ENCODE measurements around the gene GFER.

The GFER gene

DNA sequence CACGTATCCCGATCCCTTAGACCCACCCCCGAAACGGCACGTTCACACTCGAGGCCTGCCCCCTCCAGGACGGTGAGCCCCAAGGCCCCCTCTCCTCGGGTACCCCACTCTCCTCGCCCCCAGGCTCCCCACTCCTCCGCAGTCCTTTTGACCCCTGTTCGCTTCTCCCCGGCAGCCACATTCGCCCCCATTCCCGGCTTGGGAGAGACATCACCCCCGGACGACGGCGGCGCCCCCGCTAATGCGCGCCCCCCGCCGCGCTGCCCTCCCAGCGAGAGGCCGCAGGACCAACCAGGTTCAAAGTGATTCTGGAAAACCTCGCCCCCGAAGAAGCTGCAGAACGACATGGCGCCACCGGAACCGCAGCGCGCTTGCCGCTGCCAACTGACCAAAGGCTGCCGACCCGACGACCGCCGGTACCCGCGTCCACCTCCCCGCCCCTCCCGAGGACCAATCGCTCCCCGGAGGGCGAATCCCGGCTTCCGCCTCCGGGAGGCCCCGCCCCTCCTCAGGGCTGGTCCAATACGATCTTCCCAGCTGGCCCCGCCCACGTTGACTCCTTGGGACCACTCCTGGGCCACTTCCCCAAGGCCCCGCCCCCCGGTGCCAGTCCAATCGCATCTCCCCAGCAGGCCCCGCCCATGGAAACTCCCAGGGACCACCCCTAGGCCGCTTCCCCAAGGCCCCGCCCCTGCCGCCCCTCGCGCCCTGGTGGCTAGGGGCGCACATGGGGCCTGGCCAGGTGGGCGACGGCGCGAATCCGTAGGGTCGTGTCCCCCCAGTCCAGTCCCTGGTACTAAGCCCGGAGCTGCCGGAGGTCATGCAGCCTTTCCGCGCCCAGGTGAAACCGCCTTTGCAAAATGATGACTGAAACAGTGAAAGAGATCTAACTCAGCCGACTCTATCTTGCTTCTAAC, 40.9 kb upstream of the GFER start, which contains the start of gene MSRB1:
Gene MSRB1 (minus strand): TSS at position 390 of the 917 bp plus-strand sequence. CDS start 43 bp downstream, at position 347.
- peaks cover 7% of the 10 kb centered on the region for H3K9me3 ChIP-seq (ENCODE audit: insufficient read depth, low read depth, low read length)
- no peak within 1 kb of the TSS for H2BK12ac ChIP-seq (ENCODE audit: low read length)
- peak within 1 kb of the TSS; percentile 35 for H2BK5ac ChIP-seq (ENCODE audit: low read depth, low read length, poor library complexity)
- peak within 1 kb of the TSS; percentile 30 for H3K4ac ChIP-seq (ENCODE audit: low read depth, low read length)
- peak within 1 kb of the TSS; percentile 84 for H3K4me3 ChIP-seq (ENCODE audit: low read depth, low read length)
- no CpG with 5 or more reads among the region's 77 CpGs for WGBS (ENCODE audit: extremely low coverage, insufficient coverage, insufficient read length)
- peak within 1 kb of the TSS; percentile 88 for H4K91ac ChIP-seq (ENCODE audit: low read depth, low read length)
- H2AFZ ChIP-seq (ENCODE audit: insufficient read depth, low read length, poor library complexity): peak within 1 kb of the TSS; percentile 75
- peak within 1 kb of the TSS; percentile 34 for H2AK5ac ChIP-seq (ENCODE audit: low read length)
- H4K12ac ChIP-seq (ENCODE audit: low read depth, low read length): peak within 1 kb of the TSS; percentile 19
- no peaks in the 10 kb centered on the region for H3K27me3 ChIP-seq (ENCODE audit: insufficient read depth, low read length)
- no peak within 1 kb of the TSS for H3K23ac ChIP-seq (ENCODE audit: low read length)
- H3K79me2 ChIP-seq (ENCODE audit: control insufficient read depth, insufficient read depth, low read length, poor library complexity): peaks cover 3% of the 10 kb centered on the region
- H3K14ac ChIP-seq (ENCODE audit: low read length): peak within 1 kb of the TSS; percentile 76
- peaks cover 19 to 23% of the 10 kb centered on the region in 2 experiments for H3K36me3 ChIP-seq (ENCODE audit: control insufficient read depth in 1 of 2, insufficient read depth in 2 of 2, low read length in 2 of 2)
- peak within 1 kb of the TSS; percentile 92 for H3K4me2 ChIP-seq (ENCODE audit: low read length)
- H3K79me1 ChIP-seq (ENCODE audit: low read length): peaks cover 7% of the 10 kb centered on the region
- H3K27ac ChIP-seq (ENCODE audit: low read depth, low read length): peak within 1 kb of the TSS; percentile 11
- H3K4me1 ChIP-seq (ENCODE audit: control insufficient read depth in 1 of 2, insufficient read depth in 2 of 2, low read length in 2 of 2): peaks cover 22 to 26% of the 10 kb centered on the region in 2 experiments
- peak within 1 kb of the TSS; percentile 90 for H4K8ac ChIP-seq (ENCODE audit: low read depth, low read length)
- peak within 1 kb of the TSS; percentile 75 for H3K18ac ChIP-seq (ENCODE audit: low read length)
- peak within 1 kb of the TSS; percentile 73 for H3K9ac ChIP-seq (ENCODE audit: low read length)
- DNase-seq: peak; percentile 99 to 100
- H2BK120ac ChIP-seq (ENCODE audit: insufficient read depth, low read length, poor library complexity): peak within 1 kb of the TSS; percentile 35

DNA sequence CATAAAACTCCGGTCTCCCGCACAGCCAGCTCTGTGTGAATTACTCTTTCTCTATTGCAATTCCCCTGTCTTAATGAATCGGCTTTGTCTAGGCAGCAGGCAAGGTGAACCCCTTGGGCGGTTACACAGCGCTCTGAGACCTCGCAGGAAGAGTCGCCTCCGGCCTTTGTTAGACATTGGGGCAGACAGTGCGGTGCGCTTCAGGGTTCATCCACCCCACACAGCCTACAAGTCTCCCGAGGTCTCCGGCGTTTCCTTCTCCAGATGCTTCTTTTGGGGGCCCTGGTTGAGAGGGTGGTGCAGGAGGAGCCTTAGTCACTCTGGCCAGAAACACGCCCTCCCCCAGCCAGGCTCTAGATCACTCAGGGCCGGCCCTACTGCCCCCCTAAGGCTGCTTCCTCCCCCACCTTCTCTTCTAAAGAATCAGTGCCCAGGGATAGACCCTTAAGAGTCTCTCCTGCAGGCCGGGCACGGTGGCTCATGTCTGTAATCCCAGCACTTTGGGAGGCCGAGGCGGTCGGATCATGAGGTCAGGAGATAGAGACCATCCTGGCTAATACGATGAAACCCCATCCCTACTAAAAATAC, 39.3 kb upstream of the GFER start:
- H3K4me2 ChIP-seq (ENCODE audit: low read length): no peak overlapping the region
- H3K9me3 ChIP-seq (ENCODE audit: insufficient read depth, low read depth, low read length): peaks cover 7% of the 10 kb centered on the region
- H3K79me1 ChIP-seq (ENCODE audit: low read length): peaks cover 7% of the 10 kb centered on the region
- no peak overlapping the region for H4K91ac ChIP-seq (ENCODE audit: low read depth, low read length)
- H4K12ac ChIP-seq (ENCODE audit: low read depth, low read length): no peak overlapping the region
- H3K4me3 ChIP-seq (ENCODE audit: low read depth, low read length): no peak overlapping the region
- no peak overlapping the region for H3K4ac ChIP-seq (ENCODE audit: low read depth, low read length)
- no peak overlapping the region for H2BK120ac ChIP-seq (ENCODE audit: insufficient read depth, low read length, poor library complexity)
- H3K9ac ChIP-seq (ENCODE audit: low read length): no peak overlapping the region
- H3K23ac ChIP-seq (ENCODE audit: low read length): no peak overlapping the region
- no peak for DNase-seq
- H3K14ac ChIP-seq (ENCODE audit: low read length): no peak overlapping the region
- H2BK5ac ChIP-seq (ENCODE audit: low read depth, low read length, poor library complexity): no peak overlapping the region
- H2AK5ac ChIP-seq (ENCODE audit: low read length): no peak overlapping the region
- H4K8ac ChIP-seq (ENCODE audit: low read depth, low read length): no peak overlapping the region
- no peak overlapping the region for H3K18ac ChIP-seq (ENCODE audit: low read length)
- WGBS (ENCODE audit: extremely low coverage, insufficient coverage, insufficient read length): no CpG with 5 or more reads among the region's 21 CpGs
- H3K27ac ChIP-seq (ENCODE audit: low read depth, low read length): no peak overlapping the region
- H3K36me3 ChIP-seq (ENCODE audit: control insufficient read depth in 1 of 2, insufficient read depth in 2 of 2, low read length in 2 of 2): peaks cover 4 to 7% of the 10 kb centered on the region in 2 experiments
- H3K27me3 ChIP-seq (ENCODE audit: insufficient read depth, low read length): no peaks in the 10 kb centered on the region
- H3K4me1 ChIP-seq (ENCODE audit: control insufficient read depth in 1 of 2, insufficient read depth in 2 of 2, low read length in 2 of 2): peaks cover 22 to 26% of the 10 kb centered on the region in 2 experiments
- no peak overlapping the region for H2AFZ ChIP-seq (ENCODE audit: insufficient read depth, low read length, poor library complexity)
- H2BK12ac ChIP-seq (ENCODE audit: low read length): no peak overlapping the region
- H3K79me2 ChIP-seq (ENCODE audit: control insufficient read depth, insufficient read depth, low read length, poor library complexity): peaks cover 3% of the 10 kb centered on the region

DNA sequence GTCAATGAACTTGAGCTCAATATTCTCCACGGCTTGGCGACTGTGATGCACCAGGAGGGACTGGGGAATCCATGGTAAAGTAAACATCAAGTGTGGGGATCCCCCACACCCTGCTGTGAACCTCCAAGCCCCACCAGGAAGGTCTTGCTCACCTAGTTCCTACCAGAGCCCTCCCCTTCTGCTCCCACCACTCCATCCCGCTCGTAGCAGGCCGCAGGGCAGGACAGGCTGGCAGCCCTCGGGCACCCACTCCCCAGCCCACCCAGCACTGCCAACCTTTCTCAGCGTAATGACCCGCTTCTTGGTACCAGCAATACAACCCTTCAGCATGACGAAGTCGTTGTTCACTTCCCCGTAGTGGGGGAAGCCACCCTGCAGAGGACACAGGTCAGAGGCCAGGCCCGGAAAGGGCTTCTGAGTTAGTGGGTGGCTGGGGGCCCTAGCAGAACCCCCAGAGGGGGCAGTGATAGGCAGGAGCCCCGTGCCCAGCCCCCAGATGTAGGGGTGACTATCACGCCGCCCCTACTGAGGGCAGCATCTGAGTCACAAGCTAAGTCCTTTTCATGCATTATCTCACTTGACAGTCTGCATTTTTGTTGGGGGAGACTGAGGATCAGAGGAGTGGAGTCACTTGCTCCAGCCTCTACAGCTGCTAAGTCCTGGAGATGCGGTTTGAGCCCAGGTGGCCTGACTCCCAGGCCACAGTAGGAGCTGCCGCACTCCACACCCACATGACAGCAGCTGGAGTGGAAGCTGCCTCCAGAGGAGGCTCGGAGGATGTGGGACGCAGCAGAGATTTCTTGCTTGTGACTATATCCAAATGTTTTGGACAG, 38.2 kb upstream of the GFER start:
- no CpG with 5 or more reads among the region's 19 CpGs for WGBS (ENCODE audit: extremely low coverage, insufficient coverage, insufficient read length)
- peaks cover 10% of the 10 kb centered on the region for H3K9me3 ChIP-seq (ENCODE audit: insufficient read depth, low read depth, low read length)
- H4K91ac ChIP-seq (ENCODE audit: low read depth, low read length): no peak overlapping the region

More for the DNA sequence above, 38.2 kb upstream of the GFER start:
- Histone ChIP-seq H3K4me3 (ENCODE audit: low read depth, low read length) (no peak overlapping the region), H3K23ac (ENCODE audit: low read length) (no peak overlapping the region), H2BK12ac (ENCODE audit: low read length) (no peak overlapping the region), H2AFZ (ENCODE audit: insufficient read depth, low read length, poor library complexity) (no peak overlapping the region), H3K79me2 (ENCODE audit: control insufficient read depth, insufficient read depth, low read length, poor library complexity) (peaks cover 3% of the 10 kb centered on the region), H3K79me1 (ENCODE audit: low read length) (peaks cover 7% of the 10 kb centered on the region), H3K36me3 (ENCODE audit: control insufficient read depth in 1 of 2, insufficient read depth in 2 of 2, low read length in 2 of 2) (peaks cover 0 to under 1% of the 10 kb centered on the region in 2 experiments), H3K4me2 (ENCODE audit: low read length) (no peak overlapping the region), H3K27me3 (ENCODE audit: insufficient read depth, low read length) (no peaks in the 10 kb centered on the region), H3K27ac (ENCODE audit: low read depth, low read length) (no peak overlapping the region), H3K4me1 (ENCODE audit: control insufficient read depth in 1 of 2, insufficient read depth in 2 of 2, low read length in 2 of 2) (peaks cover 16 to 21% of the 10 kb centered on the region in 2 experiments), H2AK5ac (ENCODE audit: low read length) (no peak overlapping the region), H2BK120ac (ENCODE audit: insufficient read depth, low read length, poor library complexity) (no peak overlapping the region), H3K14ac (ENCODE audit: low read length) (no peak overlapping the region), H3K4ac (ENCODE audit: low read depth, low read length) (no peak overlapping the region), H4K8ac (ENCODE audit: low read depth, low read length) (no peak overlapping the region), H3K18ac (ENCODE audit: low read length) (no peak overlapping the region), H4K12ac (ENCODE audit: low read depth, low read length) (no peak overlapping the region), H2BK5ac (ENCODE audit: low read depth, low read length, poor library complexity) (no peak overlapping the region), H3K9ac (ENCODE audit: low read length) (no peak overlapping the region)
- DNase-seq: peak in 1 of 2 donors; percentile 78
